LoVo (cell line): Measurements from ENCODE around the gene OCA2.
"Not testable (repeated sequence)": the region's sequence is repeated elsewhere in the genome, so short reads cannot be mapped to it uniquely, and the experiment has no call there.

ENCODE experiments used
- DNase-seq: peaks from one replicate; pipeline ENCODE4 v3.0.0-alpha.2; 2016; ENCODE audit warnings: low spot score

OCA2 gene

GRCh38 chr15:27768732-27769475 lies 330.2 kb downstream of the OCA2 start:
- no peak for DNase-seq

- DNase-seq = no peak
Observed at GRCh38 chr15:27767918-27768640, 331.0 kb downstream of the OCA2 start.

- DNase-seq = not testable (repeated sequence)
Observed at GRCh38 chr15:27767430-27767829, 331.7 kb downstream of the OCA2 start.

GRCh38 chr15:27764339-27764738 lies 334.8 kb downstream of the OCA2 start:
- no peak for DNase-seq

GRCh38 chr15:27763514-27763913 lies 335.6 kb downstream of the OCA2 start:
- no peak for DNase-seq

- DNase-seq = no peak
Observed at GRCh38 chr15:27762471-27762870, 336.6 kb downstream of the OCA2 start.

- no peak for DNase-seq
Observed at GRCh38 chr15:27757052-27757451, 342.1 kb downstream of the OCA2 start.

- DNase-seq = no peak
Observed at GRCh38 chr15:27752691-27753090, 346.4 kb downstream of the OCA2 start.

GRCh38 chr15:27747997-27748396 lies 351.1 kb downstream of the OCA2 start:
- no peak for DNase-seq

- no peak for DNase-seq
Observed at GRCh38 chr15:27746401-27746955, 352.6 kb downstream of the OCA2 start.

GRCh38 chr15:27744641-27745040 lies 354.5 kb downstream of the OCA2 start:
- no peak for DNase-seq

- DNase-seq = no peak
Observed at GRCh38 chr15:27743638-27744037, 355.5 kb downstream of the OCA2 start.

GRCh38 chr15:27742751-27743477 lies 356.2 kb downstream of the OCA2 start:
- no peak for DNase-seq

GRCh38 chr15:27741226-27741860 lies 357.8 kb downstream of the OCA2 start:
- DNase-seq = no peak

- DNase-seq = no peak
Observed at GRCh38 chr15:27734785-27735495, 364.2 kb downstream of the OCA2 start.

GRCh38 chr15:27731776-27732175 lies 367.3 kb downstream of the OCA2 start:
- no peak for DNase-seq

GRCh38 chr15:27730868-27731267 lies 368.2 kb downstream of the OCA2 start:
- no peak for DNase-seq

- DNase-seq = no peak
Observed at GRCh38 chr15:27725731-27726130, 373.4 kb downstream of the OCA2 start.

- DNase-seq = no peak
Observed at GRCh38 chr15:27723821-27724220, 375.3 kb downstream of the OCA2 start.

- DNase-seq = no peak
Observed at GRCh38 chr15:27722102-27722501, 377.0 kb downstream of the OCA2 start.

GRCh38 chr15:27714675-27715074 lies 384.4 kb downstream of the OCA2 start:
- no peak for DNase-seq
